T-cell (primary cell): ENCODE results near the gene CTRB1. TPM values are rescaled to one million over a fixed set of nuclear protein-coding genes. Genes with fewer than 3 reads are reported as not detected.
A peak's percentile ranks its signal among the peaks of the same experiment; 100 is the strongest.

Experiments
- ATAC-seq, 4 experiments: fragments of 200-7000 bp in 3 of 4; fragments of 150-1000 bp in 1 of 4; cut with Tn5 transposase; replicated peaks in 1 of 4; 1 replicate in 3 of 4; 2 replicates in 1 of 4; pipeline ENCODE4 v1.10.0; 2021; ENCODE audit warnings: moderate library complexity in 3 of 4, mild to moderate bottlenecking in 2 of 4, moderate number of reproducible peaks in 1 of 4
- CTCF ChIA-PET, 2 donors: fragments of 300-600 bp; sonication (Branson Sonifier 250); formaldehyde crosslinking; loops; one replicate each; lab custom pipeline; 2022; ENCODE audit warnings: antibody characterized with exemption in 2 of 2; lab: Charles Lee
- POLR2A ChIA-PET, 2 donors: fragments of 300-600 bp; sonication (Branson Sonifier 250); formaldehyde crosslinking; loops; one replicate each; lab custom pipeline; 2022; ENCODE audit warnings: antibody characterized with exemption in 2 of 2; lab: Charles Lee
- DNase-seq, 35 experiments: peaks; one replicate each; pipeline versions ENCODE4 v3.0.0 to v3.0.0-alpha.2; 2013 to 2023
- H3K27ac ChIP-seq: one replicate; pipeline ENCODE4 v1.5.1; 2013; ENCODE audit warnings: low read length
- H3K27me3 ChIP-seq, 2 experiments: replicated peaks in 1 of 2; 1 replicate in 1 of 2; 2 replicates in 1 of 2; pipeline versions ENCODE4 v1.6.1 to v1.7.0; 2013; ENCODE audit warnings: low read length in 1 of 2, mixed read lengths in 1 of 2; ENCODE audit not compliant: control insufficient read depth in 2 of 2, insufficient read depth in 2 of 2; ENCODE audit errors: extremely low read depth in 1 of 2
- H3K36me3 ChIP-seq, 2 donors: 1 replicate in 1 of 2; 2 replicates in 1 of 2; pipeline versions ENCODE4 v1.6.1 to v1.7.0; 2013; ENCODE audit warnings: low read length in 1 of 2; ENCODE audit not compliant: control insufficient read depth in 2 of 2, insufficient read depth in 1 of 2; ENCODE audit errors: extremely low read depth in 1 of 2
- H3K4me1 ChIP-seq, 2 experiments: 1 replicate in 1 of 2; 2 replicates in 1 of 2; pipeline versions ENCODE4 v1.6.1 to v1.7.0; 2013; ENCODE audit warnings: low read length in 2 of 2, mixed read lengths in 1 of 2; ENCODE audit not compliant: insufficient read depth in 2 of 2, control insufficient read depth in 1 of 2; ENCODE audit errors: extremely low read depth in 1 of 2
- H3K4me3 ChIP-seq, 2 donors: 1 replicate in 1 of 2; 2 replicates in 1 of 2; pipeline versions ENCODE4 v1.5.1 to v1.7.0; 2013; ENCODE audit warnings: mild to moderate bottlenecking in 2 of 2, low read length in 1 of 2, moderate library complexity in 1 of 2; ENCODE audit not compliant: control insufficient read depth in 1 of 2; ENCODE audit errors: extremely low read depth in 1 of 2
- H3K9me3 ChIP-seq: 2 replicates; pipeline ENCODE4 v1.7.0; 2013
- H3K27ac Mint-ChIP-seq, 2 donors: one replicate each; pipeline ENCODE4 v1.8.0; 2020 to 2021; ENCODE audit warnings: mild to moderate bottlenecking in 2 of 2, mixed read lengths in 2 of 2
- H3K27me3 Mint-ChIP-seq, 2 donors: one replicate each; pipeline ENCODE4 v1.8.0; 2021 to 2022; ENCODE audit warnings: mixed read lengths in 2 of 2
- H3K36me3 Mint-ChIP-seq: one replicate; pipeline ENCODE4 v1.8.0; 2021; ENCODE audit warnings: mixed read lengths
- H3K4me1 Mint-ChIP-seq, 3 donors: one replicate each; pipeline ENCODE4 v1.8.0; 2020 to 2022; ENCODE audit warnings: mixed read lengths in 3 of 3, mild to moderate bottlenecking in 1 of 3
- H3K4me3 Mint-ChIP-seq, 3 donors: one replicate each; pipeline ENCODE4 v1.8.0; 2020 to 2022; ENCODE audit warnings: mild to moderate bottlenecking in 3 of 3, mixed read lengths in 3 of 3, moderate library complexity in 3 of 3
- H3K9me3 Mint-ChIP-seq, 3 donors: one replicate each; pipeline ENCODE4 v1.8.0; 2020 to 2022; ENCODE audit warnings: mixed read lengths in 3 of 3
- WGBS: methylation state at CpG from one replicate; pipeline ENCODE4 v1.1.5; 2013; ENCODE audit warnings: missing lambda C conversion rate; ENCODE audit not compliant: insufficient coverage; 5-methylcytosine and 5-hydroxymethylcytosine counted together
- total RNA-seq, 35 experiments: library from RNA in 6 of 35; stranded (reverse) in 6 of 35; fragments of 120-200 nt in 1 of 35; gene quantifications; one replicate each; pipeline versions ENCODE4 v1.2.1 to v1.2.4 and lab custom pipeline; 2013 to 2026

Gene CTRB1
- total RNA-seq (1 to 10 TPM in 3 of 5 donors, not detected in 2; 6.1 to 8.3 (median 7.9) TPM), total RNA-seq (lab: John Stamatoyannopoulos, UW) (0 to 0.11 (median 0) reads per million in 29 experiments)
- total RNA-seq (2013) = not detected

GRCh38 chr16:75218256-75219076, at the start of gene CTRB1:
TSS of gene CTRB1 (plus strand) at chr16:75218988. CDS start at chr16:75219008, 20 bp downstream.
- no peaks in the 10 kb centered on the region for H3K27me3 ChIP-seq
- ATAC-seq (no peak), DNase-seq (no peak)
- ChIA-PET POLR2A (interaction anchor here in 1 of 2 donors (0.5 to 0.6 kb wide), 2 partner anchors 194 to 506 kb away, joined by 3 read pairs; no protein-coding TSS in a partner anchor), CTCF (interaction anchor here in 1 of 2 donors (0.6 to 0.7 kb wide), 2 partner anchors 15 to 987 kb away, joined by 3 to 4 read pairs; no protein-coding TSS in a partner anchor)
- peak within 1 kb of the TSS; percentile 20 to 51 for H3K4me3 ChIP-seq
- peaks cover 0 to 10% of the 10 kb centered on the region in 2 experiments for H3K4me1 ChIP-seq
- no peaks in the 10 kb centered on the region for H3K27me3 Mint-ChIP-seq
- no peaks in the 10 kb centered on the region for H3K36me3 ChIP-seq
- peak within 1 kb of the TSS; percentile 47 for H3K27ac ChIP-seq
- H3K9me3 ChIP-seq = no peaks in the 10 kb centered on the region
- H3K27ac Mint-ChIP-seq = peak within 1 kb of the TSS; percentile 83 to 95
- H3K4me1 Mint-ChIP-seq = peaks cover 8 to 17% (median 12%) of the 10 kb centered on the region in 3 donors
- H3K4me3 Mint-ChIP-seq = peak within 1 kb of the TSS; percentile 73 to 82 (median 76)
- no peaks in the 10 kb centered on the region for H3K9me3 Mint-ChIP-seq
- WGBS = 76% methylated on average over 16 of the region's 19 CpGs
- H3K36me3 Mint-ChIP-seq = no peaks in the 10 kb centered on the region

GRCh38 chr16:75169899-75170405, 48.8 kb upstream of the CTRB1 start:
- Mint-ChIP-seq H3K9me3 (peaks cover 32 to 62% (median 42%) of the 10 kb centered on the region in 3 donors), H3K36me3 (peaks cover 72% of the 10 kb centered on the region), H3K27ac (no peak overlapping the region), H3K4me1 (no peaks in the 10 kb centered on the region), H3K4me3 (no peak overlapping the region), H3K27me3 (no peaks in the 10 kb centered on the region)
- 100% methylated on average over 3 of the region's 10 CpGs for WGBS
- H3K27me3 ChIP-seq = no peaks in the 10 kb centered on the region
- no peak overlapping the region for H3K4me3 ChIP-seq
- DNase-seq = no peak
- no peaks in the 10 kb centered on the region for H3K4me1 ChIP-seq
- ATAC-seq = no peak
- POLR2A ChIA-PET = no interaction called here
- peaks cover 31 to 39% of the 10 kb centered on the region in 2 donors for H3K36me3 ChIP-seq
- CTCF ChIA-PET = interaction anchor here in 1 of 2 donors (0.6 kb wide), 1 partner anchor 508 kb away, joined by 5 read pairs; no protein-coding TSS in a partner anchor
- H3K9me3 ChIP-seq = peaks cover 30% of the 10 kb centered on the region
- no peak overlapping the region for H3K27ac ChIP-seq

GRCh38 chr16:75172578-75172977, 46.2 kb upstream of the CTRB1 start:
- H3K4me3 ChIP-seq = no peak overlapping the region
- no peak overlapping the region for H3K4me3 Mint-ChIP-seq
- H3K36me3 Mint-ChIP-seq = peaks cover 59% of the 10 kb centered on the region
- H3K27me3 Mint-ChIP-seq = no peaks in the 10 kb centered on the region
- no peak for DNase-seq
- H3K9me3 ChIP-seq = peaks cover 24% of the 10 kb centered on the region
- no peaks in the 10 kb centered on the region for H3K27me3 ChIP-seq
- ChIA-PET POLR2A (interaction anchor here in 1 of 2 donors (0.5 kb wide), 1 partner anchor 364 kb away, joined by 5 read pairs; no protein-coding TSS in a partner anchor), CTCF (interaction anchor here in 1 of 2 donors (1.1 kb wide), 1 partner anchor 26 kb away, joined by 3 read pairs; no protein-coding TSS in a partner anchor)
- peaks cover 35 to 73% (median 58%) of the 10 kb centered on the region in 3 donors for H3K9me3 Mint-ChIP-seq
- no peaks in the 10 kb centered on the region for H3K4me1 ChIP-seq
- ATAC-seq = no peak
- no peaks in the 10 kb centered on the region for H3K4me1 Mint-ChIP-seq
- no peak overlapping the region for H3K27ac ChIP-seq
- WGBS = 100% methylated on average over 1 of the region's 4 CpGs
- no peak overlapping the region for H3K27ac Mint-ChIP-seq
- peaks cover 20 to 27% of the 10 kb centered on the region in 2 donors for H3K36me3 ChIP-seq

- ATAC-seq (no peak), DNase-seq (no peak)
- Mint-ChIP-seq H3K4me1 (no peaks in the 10 kb centered on the region), H3K4me3 (no peak overlapping the region), H3K27ac (no peak overlapping the region), H3K36me3 (peaks cover 34% of the 10 kb centered on the region), H3K27me3 (no peaks in the 10 kb centered on the region), H3K9me3 (peaks cover 26 to 64% (median 50%) of the 10 kb centered on the region in 3 donors)
- 97% methylated on average over 3 of the region's 3 CpGs for WGBS
- H3K27me3 ChIP-seq = no peaks in the 10 kb centered on the region
- H3K4me1 ChIP-seq = no peaks in the 10 kb centered on the region
- H3K36me3 ChIP-seq = peaks cover 3 to 5% of the 10 kb centered on the region in 2 donors
- CTCF ChIA-PET = no interaction called here
- POLR2A ChIA-PET = interaction anchor here in 1 of 2 donors (0.9 kb wide), 1 partner anchor 103 kb away, joined by 6 read pairs; no protein-coding TSS in a partner anchor
- H3K9me3 ChIP-seq = peaks cover 11% of the 10 kb centered on the region
- no peak overlapping the region for H3K27ac ChIP-seq
- H3K4me3 ChIP-seq = no peak overlapping the region
These were observed 43.7 kb upstream of the CTRB1 start for GRCh38 chr16:75175074-75175473.

DNA sequence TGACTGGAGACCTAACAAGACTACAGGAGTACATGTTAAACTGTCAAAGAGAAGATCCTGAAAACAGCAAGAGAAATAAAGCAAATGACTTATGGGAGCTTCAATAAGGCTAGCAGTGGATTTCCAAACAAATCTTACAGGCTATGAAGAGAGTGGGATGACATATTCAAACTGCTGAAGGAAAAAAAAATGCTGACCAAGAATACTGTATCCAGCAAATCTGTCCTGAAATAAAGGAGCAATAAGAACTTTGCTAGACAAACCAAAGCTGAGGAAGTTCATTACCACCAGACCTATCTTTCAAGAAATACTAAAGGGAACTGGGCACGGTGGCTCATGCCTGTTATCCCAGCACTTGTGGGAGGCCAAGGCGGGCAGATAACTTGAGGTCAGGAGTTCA, 41.9 kb upstream of the CTRB1 start:
- no peak overlapping the region for H3K4me3 ChIP-seq
- ATAC-seq = no peak
- peaks cover 0 to 1% of the 10 kb centered on the region in 2 donors for H3K27me3 Mint-ChIP-seq
- CTCF ChIA-PET = no interaction called here
- no peak overlapping the region for H3K27ac ChIP-seq
- no peaks in the 10 kb centered on the region for H3K4me1 Mint-ChIP-seq
- 100% methylated on average over 1 of the region's 2 CpGs for WGBS
- no peak overlapping the region for H3K27ac Mint-ChIP-seq
- H3K4me1 ChIP-seq = no peaks in the 10 kb centered on the region
- H3K4me3 Mint-ChIP-seq = no peak overlapping the region
- peaks cover 21% of the 10 kb centered on the region for H3K36me3 Mint-ChIP-seq
- no peaks in the 10 kb centered on the region for H3K27me3 ChIP-seq
- DNase-seq = no peak
- H3K36me3 ChIP-seq = no peaks in the 10 kb centered on the region
- H3K9me3 ChIP-seq = peaks cover 4% of the 10 kb centered on the region
- H3K9me3 Mint-ChIP-seq = peaks cover 24 to 54% (median 44%) of the 10 kb centered on the region in 3 donors
- POLR2A ChIA-PET = no interaction called here

DNA sequence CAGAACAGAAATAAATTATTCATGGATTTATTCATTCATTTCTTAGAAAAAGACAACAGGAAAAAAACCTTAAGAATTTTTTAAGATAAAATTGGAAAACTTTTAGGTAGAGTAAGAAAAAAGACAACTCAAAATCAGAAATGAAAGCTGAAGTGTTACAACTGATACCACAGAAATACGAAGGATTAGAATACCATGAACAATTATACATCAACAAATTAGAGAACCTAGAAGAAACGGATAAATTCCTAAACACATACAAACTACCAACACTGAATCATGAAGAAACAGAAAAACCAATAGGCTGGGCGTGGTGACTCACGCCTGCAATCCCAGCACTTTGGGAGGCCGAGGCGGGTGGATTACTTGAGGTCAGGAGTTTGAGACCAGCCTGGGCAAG, 39.6 kb upstream of the CTRB1 start:
- ATAC-seq = no peak
- DNase-seq = no peak
- Histone ChIP-seq H3K36me3 (no peaks in the 10 kb centered on the region), H3K4me1 (no peaks in the 10 kb centered on the region), H3K27ac (no peak overlapping the region), H3K4me3 (no peak overlapping the region), H3K9me3 (peaks cover 4% of the 10 kb centered on the region), H3K27me3 (no peaks in the 10 kb centered on the region)
- Mint-ChIP-seq H3K36me3 (peaks cover 6% of the 10 kb centered on the region), H3K27me3 (peaks cover 0 to 1% of the 10 kb centered on the region in 2 donors), H3K4me3 (no peak overlapping the region), H3K27ac (no peak overlapping the region), H3K9me3 (peaks cover 7 to 31% (median 22%) of the 10 kb centered on the region in 3 donors), H3K4me1 (no peaks in the 10 kb centered on the region)
- 93% methylated on average over 3 of the region's 6 CpGs for WGBS
- ChIA-PET CTCF (no interaction called here), POLR2A (interaction anchor here in 1 of 2 donors (0.7 kb wide), 1 partner anchor 1387 kb away, joined by 4 read pairs; no protein-coding TSS in a partner anchor)
